ENCODE data around the gene KCTD17. TPM values are rescaled to one million over a fixed set of nuclear protein-coding genes. Genes with fewer than 3 reads are reported as not detected.

The KCTD17 gene
- 32.4 and 35.8 TPM in 2 replicates for total RNA-seq

GRCh38 chr22:37051391-37052385 lies at the start of gene KCTD17:
Gene KCTD17 (plus strand): TSS chr22:37051742. CDS start chr22:37051761, 19 bp downstream.

GRCh38 chr22:37019309-37020191 lies 32.0 kb upstream of the KCTD17 start, which contains the start of the genes MPST and TST:
Gene MPST (plus strand): TSS chr22:37019742. CDS start chr22:37019837, 95 bp downstream.
Gene TST (minus strand): TSS chr22:37019447. CDS start chr22:37018732, 715 bp downstream.

GRCh38 chr22:37109242-37109917 lies 57.8 kb downstream of the KCTD17 start, which contains the start of gene TMPRSS6:
Gene TMPRSS6 (minus strand): TSS chr22:37109713. CDS start chr22:37103417, 6,296 bp downstream.

Other genes starting within 250 kb of the KCTD17 start
- gene PVALB, start 234.7 kb upstream of the KCTD17 start, total RNA-seq = not detected in 2 replicates
- not detected in 2 replicates for gene NCF4, start 190.7 kb upstream of the KCTD17 start, total RNA-seq
- under 0.01 and 0.05 TPM in 2 replicates for gene CSF2RB, start 138.1 kb upstream of the KCTD17 start, total RNA-seq
- gene TST, start 32.3 kb upstream of the KCTD17 start, total RNA-seq = 27.2 and 34.1 TPM in 2 replicates
- 52.0 and 69.2 TPM in 2 replicates for gene MPST, start 32.0 kb upstream of the KCTD17 start, total RNA-seq
- gene TMPRSS6, start 58.0 kb downstream of the KCTD17 start, total RNA-seq = not detected in 2 replicates
- 0.09 TPM in 1 of 2 replicates, not detected in the other for gene IL2RB, start 98.2 kb downstream of the KCTD17 start, total RNA-seq
- gene C1QTNF6, start 136.5 kb downstream of the KCTD17 start, total RNA-seq = 5.1 and 7.7 TPM in 2 replicates
- gene SSTR3, start 160.7 kb downstream of the KCTD17 start, total RNA-seq = not detected in 2 replicates
- 3.3 and 16.2 TPM in 2 replicates for gene RAC2, start 192.5 kb downstream of the KCTD17 start, total RNA-seq
- under 0.01 and 0.14 TPM in 2 replicates for gene CYTH4, start 230.8 kb downstream of the KCTD17 start, total RNA-seq

Measured in smooth muscle cell of the umbilical artery (primary cell).